GM23338 (cell line): ENCODE results near the gene ORAI1.

Experiments used
- EZH2 ChIP-seq: fragments of 200-600 bp; sonication (generic); IDR thresholded peaks from one replicate; pipeline ENCODE4 v1.8.0; 2017; ENCODE audit warnings: antibody characterized with exemption, mild to moderate bottlenecking, low read depth; ENCODE audit not compliant: unreplicated experiment
- POLR2AphosphoS5 ChIP-seq: IDR thresholded peaks from 2 replicates; pipeline ENCODE4 v1.6.1; 2016; ENCODE audit warnings: antibody characterized with exemption, low read depth
- TF ChIP-seq, protein P1 (sequence below), 2 experiments: fragments of 200-600 bp in 1 of 2; sonication (generic) in 1 of 2; conservative IDR thresholded peaks; 2 replicates each; pipeline versions ENCODE4 v1.5.1 to v1.6.1; 2016 to 2017; ENCODE audit warnings: antibody characterized with exemption in 2 of 2, low read depth in 2 of 2, mild to moderate bottlenecking in 2 of 2, moderate library complexity in 1 of 2

DNA sequence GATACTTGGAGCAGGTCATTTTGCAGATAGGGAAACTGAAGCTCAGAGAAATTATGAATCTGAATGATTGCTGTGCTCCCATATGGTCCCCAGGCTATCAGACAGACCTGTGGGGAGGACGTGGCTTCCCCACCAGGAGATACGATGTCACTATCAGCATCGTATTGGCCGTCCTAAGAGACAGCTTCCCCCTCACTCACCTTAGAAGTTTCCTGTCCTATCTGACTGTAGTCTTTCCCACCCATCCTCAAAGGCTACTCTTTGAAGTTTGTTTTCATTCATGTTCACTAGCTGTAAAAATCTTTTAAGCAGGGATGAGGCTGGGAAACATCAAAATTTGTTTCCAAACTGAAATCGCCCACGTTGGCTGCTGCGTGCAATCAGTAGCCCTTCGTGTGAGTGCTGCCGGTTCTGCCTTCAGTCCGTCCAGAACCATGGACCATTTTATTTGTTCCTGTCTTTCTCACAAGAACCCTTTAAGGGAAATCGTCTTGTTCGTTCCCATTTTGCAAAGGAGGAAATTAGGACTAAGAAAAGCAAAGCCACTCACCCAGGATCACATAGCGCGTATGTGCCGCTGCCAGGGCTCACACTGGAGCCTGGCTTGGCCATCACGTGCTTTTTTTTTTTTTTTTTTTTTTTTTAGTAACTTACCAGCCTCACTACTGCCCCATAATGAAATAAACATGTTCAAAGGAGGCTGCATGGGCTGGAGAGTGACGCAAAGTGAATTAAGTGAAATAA, 44.5 kb upstream of the ORAI1 start:
- TF ChIP-seq POLR2AphosphoS5 (no peak), EZH2 (no peak)
- TF ChIP-seq, protein P1, sequence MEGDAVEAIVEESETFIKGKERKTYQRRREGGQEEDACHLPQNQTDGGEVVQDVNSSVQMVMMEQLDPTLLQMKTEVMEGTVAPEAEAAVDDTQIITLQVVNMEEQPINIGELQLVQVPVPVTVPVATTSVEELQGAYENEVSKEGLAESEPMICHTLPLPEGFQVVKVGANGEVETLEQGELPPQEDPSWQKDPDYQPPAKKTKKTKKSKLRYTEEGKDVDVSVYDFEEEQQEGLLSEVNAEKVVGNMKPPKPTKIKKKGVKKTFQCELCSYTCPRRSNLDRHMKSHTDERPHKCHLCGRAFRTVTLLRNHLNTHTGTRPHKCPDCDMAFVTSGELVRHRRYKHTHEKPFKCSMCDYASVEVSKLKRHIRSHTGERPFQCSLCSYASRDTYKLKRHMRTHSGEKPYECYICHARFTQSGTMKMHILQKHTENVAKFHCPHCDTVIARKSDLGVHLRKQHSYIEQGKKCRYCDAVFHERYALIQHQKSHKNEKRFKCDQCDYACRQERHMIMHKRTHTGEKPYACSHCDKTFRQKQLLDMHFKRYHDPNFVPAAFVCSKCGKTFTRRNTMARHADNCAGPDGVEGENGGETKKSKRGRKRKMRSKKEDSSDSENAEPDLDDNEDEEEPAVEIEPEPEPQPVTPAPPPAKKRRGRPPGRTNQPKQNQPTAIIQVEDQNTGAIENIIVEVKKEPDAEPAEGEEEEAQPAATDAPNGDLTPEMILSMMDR (conservative IDR thresholded peaks at IDR 0.05; ENCODE audit: low read depth in 2 of 2) = no peak
